Measurements from ENCODE around the gene WDR33.

- no peak for TF ChIP-seq CTCF (IDR thresholded peaks at IDR 0.05; ENCODE audit: low read depth, low read length, missing input control)
- no peak for TF ChIP-seq ATF3 (IDR thresholded peaks at IDR 0.05)
- no peak for TF ChIP-seq GABPA (IDR thresholded peaks at IDR 0.05 in 1 of 2, conservative IDR thresholded peaks at IDR 0.05 in 1 of 2)
- TF ChIP-seq RAD21 (IDR thresholded peaks at IDR 0.05) = no peak
- TF ChIP-seq YY1 (IDR thresholded peaks at IDR 0.05) = no peak
These were observed 125.4 kb downstream of the WDR33 start for GRCh38 chr2:127685410-127686080.

Data from liver (tissue), 3 donors.